Tibial artery (tissue), 4 donors: Measurements from ENCODE around the gene ZC3HAV1L.
"Not testable (repeated sequence)": the region's sequence is repeated elsewhere in the genome, so short reads cannot be mapped to it uniquely, and the experiment has no call there.

Source experiments
- DNase-seq, 2 donors: peaks; one replicate each; pipeline ENCODE4 v3.0.0-alpha.2; 2019
- H3K27ac ChIP-seq, 2 donors: fragments of 200-600 bp; sonication (generic) in 1 of 2; 1 replicate in 1 of 2; 2 replicates in 1 of 2; pipeline ENCODE4 v1.5.1; 2018 to 2019; ENCODE audit warnings: mild to moderate bottlenecking in 1 of 2
- H3K27me3 ChIP-seq, 2 donors: fragments of 200-600 bp; sonication (generic) in 1 of 2; one replicate each; pipeline versions ENCODE4 v1.5.1 to v1.6.0; 2016 to 2019
- H3K36me3 ChIP-seq, 3 donors: fragments of 200-600 bp; sonication (generic) in 2 of 3; one replicate each; pipeline ENCODE4 v1.5.1; 2016 to 2019; ENCODE audit warnings: mild to moderate bottlenecking in 2 of 3
- H3K4me1 ChIP-seq, 4 donors: fragments of 200-600 bp; sonication (generic) in 2 of 4; 1 replicate in 3 of 4; 2 replicates in 1 of 4; pipeline ENCODE4 v1.5.1; 2016 to 2019
- H3K4me3 ChIP-seq, 2 donors: fragments of 200-600 bp; sonication (generic) in 1 of 2; 1 replicate in 1 of 2; 2 replicates in 1 of 2; pipeline ENCODE4 v1.5.1; 2018 to 2019; ENCODE audit warnings: mild to moderate bottlenecking in 2 of 2
- H3K9me3 ChIP-seq, 3 donors: fragments of 200-600 bp; sonication (generic) in 1 of 3; one replicate each; pipeline ENCODE4 v1.5.1; 2016 to 2019
- CTCF ChIP-seq, 2 experiments: fragments of 200-600 bp in 1 of 2; fragments of 450-650 bp in 1 of 2; IDR thresholded peaks; one replicate each; pipeline ENCODE4 v1.5.1; 2017 to 2019; ENCODE audit warnings: antibody characterized with exemption in 2 of 2, mild to moderate bottlenecking in 1 of 2, moderate library complexity in 1 of 2
- intact Hi-C: fragments of 100-400 bp; cut with DNase I; formaldehyde crosslinking; loops from one replicate; pipeline ENCODE4 v1.15.0; 2023; ENCODE audit warnings: low total_unique reads

ZC3HAV1L gene

GRCh38 chr7:139061416-139061815 is 25.6 kb upstream of the ZC3HAV1L start:
- Histone ChIP-seq H3K27ac (no peak overlapping the region), H3K9me3 (no peaks in the 10 kb centered on the region), H3K27me3 (no peaks in the 10 kb centered on the region), H3K36me3 (peaks cover 38 to 87% (median 38%) of the 10 kb centered on the region in 3 donors), H3K4me3 (no peak overlapping the region), H3K4me1 (no peaks in the 10 kb centered on the region)
- intact Hi-C loops: no loop called here
- no peak for DNase-seq
- no peak for TF ChIP-seq CTCF (IDR thresholded peaks at IDR 0.05)

DNA sequence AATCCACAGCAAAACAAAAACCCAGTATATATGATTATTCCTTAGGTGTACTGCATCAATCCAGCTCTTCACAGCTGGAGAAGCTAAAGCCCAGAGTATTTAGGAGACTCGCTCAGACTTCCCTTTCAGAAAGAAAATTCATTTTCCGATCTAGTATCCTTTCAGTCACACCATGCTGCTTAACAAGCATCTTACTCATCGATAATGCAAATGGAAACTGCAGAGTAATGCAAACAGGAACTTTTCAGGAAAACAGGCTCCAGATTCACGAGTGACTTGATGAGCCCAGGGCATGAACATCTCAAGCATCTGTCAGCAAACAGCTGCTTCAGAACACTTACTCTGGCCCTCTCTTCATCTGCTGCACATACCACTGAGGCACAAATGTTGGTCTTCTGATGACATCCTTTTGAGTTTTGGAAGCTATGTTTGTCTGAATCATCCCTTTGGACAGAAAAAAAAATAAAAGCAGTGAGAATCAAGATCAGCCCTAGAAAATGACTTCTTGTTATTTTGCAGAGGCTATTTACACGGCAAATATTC is 24.9 kb upstream of the ZC3HAV1L start:
- no peak overlapping the region for H3K4me3 ChIP-seq
- DNase-seq: no peak
- H3K4me1 ChIP-seq: no peaks in the 10 kb centered on the region
- H3K9me3 ChIP-seq: no peaks in the 10 kb centered on the region
- H3K27me3 ChIP-seq: no peaks in the 10 kb centered on the region
- intact Hi-C loops: no loop called here
- peaks cover 38 to 81% (median 38%) of the 10 kb centered on the region in 3 donors for H3K36me3 ChIP-seq
- no peak overlapping the region for H3K27ac ChIP-seq
- TF ChIP-seq CTCF (IDR thresholded peaks at IDR 0.05): no peak

GRCh38 chr7:139059905-139060304 is 24.1 kb upstream of the ZC3HAV1L start:
- Histone ChIP-seq H3K27me3 (no peaks in the 10 kb centered on the region), H3K36me3 (peaks cover 37 to 79% (median 46%) of the 10 kb centered on the region in 3 donors), H3K9me3 (no peaks in the 10 kb centered on the region), H3K4me3 (no peak overlapping the region), H3K27ac (no peak overlapping the region), H3K4me1 (no peaks in the 10 kb centered on the region)
- intact Hi-C loops: no loop called here
- no peak for TF ChIP-seq CTCF (IDR thresholded peaks at IDR 0.05)
- DNase-seq: no peak

GRCh38 chr7:139058943-139059342 is 23.1 kb upstream of the ZC3HAV1L start:
- Histone ChIP-seq H3K36me3 (peaks cover 38 to 79% (median 48%) of the 10 kb centered on the region in 3 donors), H3K9me3 (no peaks in the 10 kb centered on the region), H3K27me3 (no peaks in the 10 kb centered on the region), H3K4me1 (no peaks in the 10 kb centered on the region), H3K27ac (no peak overlapping the region), H3K4me3 (no peak overlapping the region)
- TF ChIP-seq CTCF (IDR thresholded peaks at IDR 0.05): no peak
- intact Hi-C loops: no loop called here
- DNase-seq: no peak

DNA sequence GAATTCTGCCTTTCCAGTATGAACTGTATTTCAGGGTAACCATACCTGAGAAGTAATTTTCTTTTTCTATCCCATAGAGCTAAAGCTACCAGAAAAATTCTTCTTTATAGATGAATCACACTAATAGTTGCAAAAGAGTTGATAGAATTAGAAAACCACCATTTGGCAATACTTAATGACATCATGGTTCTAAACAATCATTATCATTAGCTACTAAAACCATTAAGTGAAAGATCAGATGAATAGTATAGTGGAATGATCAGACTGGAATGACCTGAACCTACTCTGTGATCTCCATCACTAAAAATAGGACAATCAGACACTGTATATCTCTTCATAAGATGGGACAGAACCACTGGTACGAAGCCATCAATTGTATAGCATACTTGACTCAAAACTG is 19.8 kb upstream of the ZC3HAV1L start:
- TF ChIP-seq CTCF (IDR thresholded peaks at IDR 0.05): no peak
- Histone ChIP-seq H3K9me3 (no peaks in the 10 kb centered on the region), H3K27me3 (no peaks in the 10 kb centered on the region), H3K4me1 (no peaks in the 10 kb centered on the region), H3K27ac (no peak overlapping the region), H3K4me3 (no peak overlapping the region), H3K36me3 (peaks cover 38 to 76% (median 61%) of the 10 kb centered on the region in 3 donors)
- DNase-seq: no peak
- intact Hi-C loops: no loop called here

GRCh38 chr7:139054656-139055055 is 18.8 kb upstream of the ZC3HAV1L start:
- intact Hi-C loops, H3K27ac ChIP-seq: not testable (repeated sequence)
- H3K36me3 ChIP-seq: peaks cover 46 to 69% (median 51%) of the 10 kb centered on the region in 3 donors

More at GRCh38 chr7:139054656-139055055, 18.8 kb upstream of the ZC3HAV1L start:
- not testable (repeated sequence) for H3K4me3 ChIP-seq, DNase-seq, H3K27me3 ChIP-seq, H3K4me1 ChIP-seq, H3K9me3 ChIP-seq
